Endothelial cell of umbilical vein (primary cell): ENCODE data around the gene LPP. TPM values are rescaled to one million over a fixed set of nuclear protein-coding genes. Genes with fewer than 3 reads are reported as not detected.
"Not testable (repeated sequence)": the region's sequence is repeated elsewhere in the genome, so short reads cannot be mapped to it uniquely, and the experiment has no call there.

Experiments
- BruUV-seq: library from RNA; stranded (reverse); fragments of 400-500 nt; replicated peaks from 2 replicates; lab custom pipeline; 2021; lab: Mats Ljungman, UMichigan
- CTCF ChIA-PET: fragments of 300-600, 350-600 bp; sonication (Branson Sonifier 250); formaldehyde crosslinking; loops from one replicate; lab custom pipeline; 2021; ENCODE audit warnings: antibody characterized with exemption, inconsistent platforms; lab: Charles Lee
- POLR2A ChIA-PET: fragments of 300-600, 350-600 bp; sonication (Branson Sonifier 250); formaldehyde crosslinking; loops from one replicate; lab custom pipeline; 2021; ENCODE audit warnings: antibody characterized with exemption, inconsistent platforms; lab: Charles Lee
- DNase-seq: peaks from one replicate; pipeline ENCODE4 v3.0.0-alpha.2; 2011; ENCODE audit warnings: low read depth, low spot score
- FAIRE-seq: peaks from 2 replicates; lab custom pipeline; 2011; peaks lifted over from hg19 to GRCh38; lab: Jason Lieb, UNC
- H2AFZ ChIP-seq: 2 replicates; pipeline ENCODE4 v1.6.0; 2012; ENCODE audit warnings: low read depth, low read length, control low read depth, inconsistent platforms
- H3K27ac ChIP-seq: 2 replicates; pipeline ENCODE4 v1.5.1; 2011; ENCODE audit warnings: low read depth, mild to moderate bottlenecking, control low read depth, low read length, moderate library complexity; ENCODE audit not compliant: insufficient read depth
- H3K27me3 ChIP-seq, 2 experiments: 2 replicates each; pipeline versions ENCODE4 v1.6.0 to v1.6.1; 2011; ENCODE audit warnings: low read length in 2 of 2, mixed read lengths in 1 of 2; ENCODE audit not compliant: control insufficient read depth in 2 of 2, insufficient read depth in 2 of 2
- H3K36me3 ChIP-seq, 2 experiments: 2 replicates in 1 of 2; 3 replicates in 1 of 2; pipeline ENCODE4 v1.5.1; 2011; ENCODE audit warnings: low read length in 2 of 2, mild to moderate bottlenecking in 1 of 2, moderate library complexity in 1 of 2; ENCODE audit not compliant: control insufficient read depth in 2 of 2, insufficient read depth in 2 of 2; ENCODE audit errors: extremely low read depth in 1 of 2
- H3K4me1 ChIP-seq: 3 replicates; pipeline ENCODE4 v1.5.1; 2011; ENCODE audit warnings: mild to moderate bottlenecking, low read length; ENCODE audit not compliant: control insufficient read depth, insufficient read depth; ENCODE audit errors: extremely low read depth
- H3K4me2 ChIP-seq: 2 replicates; pipeline ENCODE4 v1.6.1; 2011; ENCODE audit warnings: low read length, control low read depth, mixed read lengths; ENCODE audit not compliant: insufficient read depth
- H3K4me3 ChIP-seq, 3 experiments: fragments of 200-600 bp in 1 of 3; sonication (generic), shearing (Covaris generic) in 1 of 3; replicated peaks in 1 of 3; 2 replicates each; pipeline ENCODE4 v1.5.1; 2011 to 2016; ENCODE audit warnings: control low read depth in 3 of 3, low read length in 3 of 3, mild to moderate bottlenecking in 2 of 3, inconsistent platforms in 1 of 3, low read depth in 1 of 3, moderate library complexity in 1 of 3; ENCODE audit not compliant: insufficient read depth in 1 of 3
- H3K79me2 ChIP-seq: 2 replicates; pipeline ENCODE4 v1.6.0; 2012; ENCODE audit warnings: low read length, inconsistent platforms; ENCODE audit not compliant: control insufficient read depth, insufficient read depth
- H3K9ac ChIP-seq: replicated peaks from 2 replicates; pipeline ENCODE3; 2011; ENCODE audit warnings: low read length, control low read depth; ENCODE audit not compliant: insufficient read depth; ENCODE audit errors: extremely low read depth
- H3K9me1 ChIP-seq: replicated peaks from 3 replicates; pipeline ENCODE4 v1.6.0; 2011; ENCODE audit warnings: mild to moderate bottlenecking, low read length; ENCODE audit not compliant: control insufficient read depth, insufficient read depth; ENCODE audit errors: extremely low read depth
- H3K9me3 ChIP-seq: replicated peaks from 2 replicates; pipeline ENCODE4 v1.5.1; 2012; ENCODE audit warnings: low read length, inconsistent platforms; ENCODE audit not compliant: control insufficient read depth, insufficient read depth
- H4K20me1 ChIP-seq: replicated peaks from 2 replicates; pipeline ENCODE3; 2011; ENCODE audit warnings: mild to moderate bottlenecking, low read length; ENCODE audit not compliant: control insufficient read depth, insufficient read depth; ENCODE audit errors: extremely low read depth
- EZH2 ChIP-seq: IDR thresholded peaks from 2 replicates; pipeline ENCODE4 v1.6.1; 2012; ENCODE audit warnings: borderline replicate concordance, low read depth, mild to moderate bottlenecking, moderate library complexity, low read length, inconsistent platforms; ENCODE audit not compliant: severe bottlenecking
- FOS ChIP-seq: IDR thresholded peaks from 2 replicates; pipeline ENCODE4 v1.6.1; 2011; ENCODE audit warnings: mild to moderate bottlenecking, low read length, moderate library complexity, borderline replicate concordance; ENCODE audit not compliant: insufficient read depth
- GATA2 ChIP-seq: IDR thresholded peaks from 2 replicates; pipeline ENCODE4 v1.7.0; 2011; ENCODE audit warnings: low read depth, mild to moderate bottlenecking, moderate library complexity, mixed read lengths, low read length; ENCODE audit not compliant: insufficient read length, insufficient read depth
- JUN ChIP-seq: IDR thresholded peaks from 2 replicates; pipeline ENCODE4 v1.6.1; 2011; ENCODE audit warnings: borderline replicate concordance, low read depth; ENCODE audit not compliant: insufficient read length, insufficient read depth
- MYC ChIP-seq: IDR thresholded peaks from one replicate; pipeline ENCODE4 v1.6.1; 2011; ENCODE audit warnings: mild to moderate bottlenecking, low read depth, low read length
- POLR2A ChIP-seq: IDR thresholded peaks from 2 replicates; pipeline ENCODE4 v1.6.1; 2012; ENCODE audit warnings: low read depth, mild to moderate bottlenecking, control low read depth, low read length
- POLR2AphosphoS5 ChIP-seq: IDR thresholded peaks from 2 replicates; pipeline ENCODE4 v1.6.1; 2012; ENCODE audit warnings: low read depth, mild to moderate bottlenecking, control low read depth, low read length, moderate library complexity; ENCODE audit not compliant: insufficient read depth
- dilution Hi-C: fragments of 300-500 bp; cut with MboI; formaldehyde crosslinking; loops from one replicate; pipeline ENCODE4 v1.15.0; 2019; ENCODE audit warnings: low sequenced_read_pairs; ENCODE audit not compliant: extremely low pct_ligation_motif_present
- intact Hi-C: fragments of 100-400 bp; cut with micrococcal nuclease; formaldehyde crosslinking; loops from one replicate; pipeline ENCODE4 v1.10.0; 2022
- polyA plus RNA-seq, 4 experiments: library from polyadenylated mRNA; depleted of rRNA in 3 of 4; stranded (reverse) in 3 of 4; unstranded in 1 of 4; fragments of >200 nt; gene quantifications; 2 replicates each; pipeline versions ENCODE4 v1.2.1 to v1.2.3, GENCODE V29; 2011 to 2012; ENCODE audit warnings: missing spikeins in 1 of 4
- total RNA-seq: library from RNA; stranded (reverse); gene quantifications from 2 replicates; pipeline ENCODE4 v1.2.3, GENCODE V29; 2021
- TF ChIP-seq, protein P1 (sequence below): IDR thresholded peaks from 2 replicates; pipeline ENCODE4 v1.6.1; 2011; ENCODE audit not compliant: insufficient read depth, insufficient read length
- TF ChIP-seq, protein P2 (sequence below), 2 donors: IDR thresholded peaks; 1 replicate in 1 of 2; 2 replicates in 1 of 2; pipeline ENCODE4 v1.5.1; 2011; ENCODE audit warnings: low read length in 2 of 2, mild to moderate bottlenecking in 2 of 2, moderate library complexity in 2 of 2, control low read depth in 1 of 2, inconsistent platforms in 1 of 2, low read depth in 1 of 2; ENCODE audit not compliant: insufficient read depth in 1 of 2; ENCODE audit errors: extremely low read depth in 1 of 2

The LPP gene
- total and polyA plus RNA-seq, 2 donors (not counting 3 experiments of a cell fraction or from before 2014, with no cell fraction given) = 16.9 to 153 TPM

DNA sequence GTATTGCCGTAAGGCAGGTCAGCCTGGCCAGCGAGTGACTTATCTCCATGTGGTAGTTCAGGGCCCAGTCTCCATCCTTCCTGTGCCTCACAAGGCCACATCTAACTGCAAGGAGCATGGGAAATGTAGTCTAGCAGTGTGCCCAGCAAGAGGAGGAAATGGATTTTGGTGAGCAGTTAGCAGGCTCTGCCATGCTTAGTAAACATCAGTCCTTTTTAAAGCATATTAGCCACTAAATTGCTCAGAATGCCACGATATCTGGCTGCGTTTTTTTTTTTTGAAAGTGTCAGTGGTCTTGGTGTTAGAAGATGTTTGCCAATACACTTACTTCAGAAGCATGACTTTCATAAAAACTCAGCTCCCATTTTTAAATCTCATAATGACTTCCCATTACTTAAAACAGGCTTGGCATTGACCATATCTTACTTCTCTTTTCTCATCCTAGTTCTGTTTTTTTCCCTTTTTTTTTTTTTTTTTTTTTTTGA lies 547.6 kb downstream of the LPP start:
- no peak overlapping the region for H3K9ac ChIP-seq
- no peaks in the 10 kb centered on the region for H4K20me1 ChIP-seq
- H3K9me1 ChIP-seq = no peaks in the 10 kb centered on the region
- H2AFZ ChIP-seq = no peak overlapping the region
- H3K27ac ChIP-seq = no peak overlapping the region
- H3K36me3 ChIP-seq = no peaks in the 10 kb centered on the region
- BruUV-seq = no TSS peak
- dilution Hi-C loops (no loop called here), intact Hi-C loops (no loop called here)
- no peak overlapping the region for H3K4me3 ChIP-seq
- POLR2A ChIA-PET = no interaction called here
- FAIRE-seq = no peak
- no peaks in the 10 kb centered on the region for H3K79me2 ChIP-seq
- TF ChIP-seq POLR2AphosphoS5 (no peak), FOS (no peak), POLR2A (no peak), GATA2 (no peak), EZH2 (no peak), MYC (no peak), JUN (no peak)
- TF ChIP-seq, protein P1, sequence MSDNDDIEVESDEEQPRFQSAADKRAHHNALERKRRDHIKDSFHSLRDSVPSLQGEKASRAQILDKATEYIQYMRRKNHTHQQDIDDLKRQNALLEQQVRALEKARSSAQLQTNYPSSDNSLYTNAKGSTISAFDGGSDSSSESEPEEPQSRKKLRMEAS = no peak
- TF ChIP-seq, protein P2, sequence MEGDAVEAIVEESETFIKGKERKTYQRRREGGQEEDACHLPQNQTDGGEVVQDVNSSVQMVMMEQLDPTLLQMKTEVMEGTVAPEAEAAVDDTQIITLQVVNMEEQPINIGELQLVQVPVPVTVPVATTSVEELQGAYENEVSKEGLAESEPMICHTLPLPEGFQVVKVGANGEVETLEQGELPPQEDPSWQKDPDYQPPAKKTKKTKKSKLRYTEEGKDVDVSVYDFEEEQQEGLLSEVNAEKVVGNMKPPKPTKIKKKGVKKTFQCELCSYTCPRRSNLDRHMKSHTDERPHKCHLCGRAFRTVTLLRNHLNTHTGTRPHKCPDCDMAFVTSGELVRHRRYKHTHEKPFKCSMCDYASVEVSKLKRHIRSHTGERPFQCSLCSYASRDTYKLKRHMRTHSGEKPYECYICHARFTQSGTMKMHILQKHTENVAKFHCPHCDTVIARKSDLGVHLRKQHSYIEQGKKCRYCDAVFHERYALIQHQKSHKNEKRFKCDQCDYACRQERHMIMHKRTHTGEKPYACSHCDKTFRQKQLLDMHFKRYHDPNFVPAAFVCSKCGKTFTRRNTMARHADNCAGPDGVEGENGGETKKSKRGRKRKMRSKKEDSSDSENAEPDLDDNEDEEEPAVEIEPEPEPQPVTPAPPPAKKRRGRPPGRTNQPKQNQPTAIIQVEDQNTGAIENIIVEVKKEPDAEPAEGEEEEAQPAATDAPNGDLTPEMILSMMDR (IDR thresholded peaks at IDR 0.05; ENCODE audit: extremely low read depth in 1 of 2, insufficient read depth in 1 of 2, low read depth in 1 of 2, low read length in 2 of 2) = no peak
- H3K4me2 ChIP-seq = no peak overlapping the region
- DNase-seq = no peak
- CTCF ChIA-PET = interaction anchor here (0.6 kb wide), 1 partner anchor 45 kb away, joined by 3 read pairs; no protein-coding TSS in a partner anchor
- H3K4me1 ChIP-seq = no peaks in the 10 kb centered on the region
- no peaks in the 10 kb centered on the region for H3K27me3 ChIP-seq
- H3K9me3 ChIP-seq = no peaks in the 10 kb centered on the region

DNA sequence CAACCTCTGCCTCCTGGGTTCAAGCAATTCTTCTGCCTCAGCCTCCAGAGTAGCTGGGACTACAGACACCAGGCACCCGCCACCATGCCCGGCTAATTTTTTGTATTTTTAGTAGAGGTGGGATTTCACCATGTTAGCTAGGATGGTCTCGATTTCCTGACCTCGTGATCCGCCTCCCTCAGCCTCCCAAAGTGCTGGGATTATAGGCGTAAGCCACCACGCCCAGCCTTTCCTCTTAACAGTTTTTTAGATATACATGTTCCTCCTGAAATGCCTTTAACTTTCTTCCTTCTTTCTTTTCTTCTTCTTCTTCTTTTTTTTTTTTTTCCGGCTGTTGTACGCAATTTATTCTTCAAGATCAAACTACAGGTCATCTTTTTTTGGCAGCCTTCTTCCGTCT lies 548.1 kb downstream of the LPP start:
- DNase-seq, POLR2A ChIA-PET, H4K20me1 ChIP-seq, FAIRE-seq, H3K9me1 ChIP-seq, H3K79me2 ChIP-seq, H3K9me3 ChIP-seq, H3K27ac ChIP-seq, BruUV-seq, H3K4me2 ChIP-seq, H3K4me1 ChIP-seq, dilution Hi-C loops, H3K27me3 ChIP-seq, H3K36me3 ChIP-seq, H2AFZ ChIP-seq, H3K4me3 ChIP-seq, H3K9ac ChIP-seq, intact Hi-C loops: not testable (repeated sequence)
- CTCF ChIA-PET = interaction anchor here (0.6 kb wide), 1 partner anchor 46 kb away, joined by 3 read pairs; no protein-coding TSS in a partner anchor
